ENCODE results near the gene AFF1. TPM values are rescaled to one million over a fixed set of nuclear protein-coding genes. Genes with fewer than 3 reads are reported as not detected.

Gene AFF1
- total RNA-seq, 1 experiment from 2014 or later: 23.9 TPM

- no peak for ATAC-seq
- ChIA-PET POLR2A (no interaction called here), CTCF (no interaction called here)
- no peaks in the 10 kb centered on the region for H3K9me3 ChIP-seq (ENCODE audit: control insufficient read depth, insufficient read depth, low read depth, low read length)
- TF ChIP-seq, protein P1, sequence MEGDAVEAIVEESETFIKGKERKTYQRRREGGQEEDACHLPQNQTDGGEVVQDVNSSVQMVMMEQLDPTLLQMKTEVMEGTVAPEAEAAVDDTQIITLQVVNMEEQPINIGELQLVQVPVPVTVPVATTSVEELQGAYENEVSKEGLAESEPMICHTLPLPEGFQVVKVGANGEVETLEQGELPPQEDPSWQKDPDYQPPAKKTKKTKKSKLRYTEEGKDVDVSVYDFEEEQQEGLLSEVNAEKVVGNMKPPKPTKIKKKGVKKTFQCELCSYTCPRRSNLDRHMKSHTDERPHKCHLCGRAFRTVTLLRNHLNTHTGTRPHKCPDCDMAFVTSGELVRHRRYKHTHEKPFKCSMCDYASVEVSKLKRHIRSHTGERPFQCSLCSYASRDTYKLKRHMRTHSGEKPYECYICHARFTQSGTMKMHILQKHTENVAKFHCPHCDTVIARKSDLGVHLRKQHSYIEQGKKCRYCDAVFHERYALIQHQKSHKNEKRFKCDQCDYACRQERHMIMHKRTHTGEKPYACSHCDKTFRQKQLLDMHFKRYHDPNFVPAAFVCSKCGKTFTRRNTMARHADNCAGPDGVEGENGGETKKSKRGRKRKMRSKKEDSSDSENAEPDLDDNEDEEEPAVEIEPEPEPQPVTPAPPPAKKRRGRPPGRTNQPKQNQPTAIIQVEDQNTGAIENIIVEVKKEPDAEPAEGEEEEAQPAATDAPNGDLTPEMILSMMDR (IDR thresholded peaks at IDR 0.05): no peak
- TF ChIP-seq, protein P2, sequence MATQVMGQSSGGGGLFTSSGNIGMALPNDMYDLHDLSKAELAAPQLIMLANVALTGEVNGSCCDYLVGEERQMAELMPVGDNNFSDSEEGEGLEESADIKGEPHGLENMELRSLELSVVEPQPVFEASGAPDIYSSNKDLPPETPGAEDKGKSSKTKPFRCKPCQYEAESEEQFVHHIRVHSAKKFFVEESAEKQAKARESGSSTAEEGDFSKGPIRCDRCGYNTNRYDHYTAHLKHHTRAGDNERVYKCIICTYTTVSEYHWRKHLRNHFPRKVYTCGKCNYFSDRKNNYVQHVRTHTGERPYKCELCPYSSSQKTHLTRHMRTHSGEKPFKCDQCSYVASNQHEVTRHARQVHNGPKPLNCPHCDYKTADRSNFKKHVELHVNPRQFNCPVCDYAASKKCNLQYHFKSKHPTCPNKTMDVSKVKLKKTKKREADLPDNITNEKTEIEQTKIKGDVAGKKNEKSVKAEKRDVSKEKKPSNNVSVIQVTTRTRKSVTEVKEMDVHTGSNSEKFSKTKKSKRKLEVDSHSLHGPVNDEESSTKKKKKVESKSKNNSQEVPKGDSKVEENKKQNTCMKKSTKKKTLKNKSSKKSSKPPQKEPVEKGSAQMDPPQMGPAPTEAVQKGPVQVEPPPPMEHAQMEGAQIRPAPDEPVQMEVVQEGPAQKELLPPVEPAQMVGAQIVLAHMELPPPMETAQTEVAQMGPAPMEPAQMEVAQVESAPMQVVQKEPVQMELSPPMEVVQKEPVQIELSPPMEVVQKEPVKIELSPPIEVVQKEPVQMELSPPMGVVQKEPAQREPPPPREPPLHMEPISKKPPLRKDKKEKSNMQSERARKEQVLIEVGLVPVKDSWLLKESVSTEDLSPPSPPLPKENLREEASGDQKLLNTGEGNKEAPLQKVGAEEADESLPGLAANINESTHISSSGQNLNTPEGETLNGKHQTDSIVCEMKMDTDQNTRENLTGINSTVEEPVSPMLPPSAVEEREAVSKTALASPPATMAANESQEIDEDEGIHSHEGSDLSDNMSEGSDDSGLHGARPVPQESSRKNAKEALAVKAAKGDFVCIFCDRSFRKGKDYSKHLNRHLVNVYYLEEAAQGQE (IDR thresholded peaks at IDR 0.05; ENCODE audit: insufficient read depth in 1 of 2, low read depth in 2 of 2, low read length in 1 of 2): no peak
- TF ChIP-seq POLR2AphosphoS5 (IDR thresholded peaks at IDR 0.05; ENCODE audit: low read depth, low read length) (no peak), SIN3A (IDR thresholded peaks at IDR 0.05; ENCODE audit: borderline replicate concordance, insufficient read depth, low read depth, low read length) (no peak), TCF7L2 (IDR thresholded peaks at IDR 0.05; ENCODE audit: low read depth, low read length) (no peak)
- H3K27ac ChIP-seq (ENCODE audit: low read length): no peak overlapping the region
- no peaks in the 10 kb centered on the region for H3K27me3 ChIP-seq (ENCODE audit: control insufficient read depth, insufficient read depth, low read length)
- no TSS peak for BruUV-seq (replicated peaks)
- H3K4me3 ChIP-seq (ENCODE audit: low read depth in 2 of 2, low read length in 2 of 2): no peak overlapping the region
- intact Hi-C loops (cut with micrococcal nuclease; ENCODE audit: unreplicated experiment): no loop called here
- peaks cover 18% of the 10 kb centered on the region for H3K4me1 ChIP-seq (ENCODE audit: control insufficient read depth, insufficient read depth, low read length)
- no peaks in the 10 kb centered on the region; the same call in 1 of the 2 replicates for H3K36me3 ChIP-seq (ENCODE audit: control insufficient read depth, insufficient read depth, low read length)
- no peak for DNase-seq (ENCODE audit: low read depth, low spot score)
- in situ Hi-C loops (cut with HindIII; ENCODE audit: low pct_unique_long_range_greater_than_20kb, low sequenced_read_pairs): no loop called here
These were observed 6.2 kb downstream of the AFF1 start for GRCh38 chr4:86940920-86941460.

DNA sequence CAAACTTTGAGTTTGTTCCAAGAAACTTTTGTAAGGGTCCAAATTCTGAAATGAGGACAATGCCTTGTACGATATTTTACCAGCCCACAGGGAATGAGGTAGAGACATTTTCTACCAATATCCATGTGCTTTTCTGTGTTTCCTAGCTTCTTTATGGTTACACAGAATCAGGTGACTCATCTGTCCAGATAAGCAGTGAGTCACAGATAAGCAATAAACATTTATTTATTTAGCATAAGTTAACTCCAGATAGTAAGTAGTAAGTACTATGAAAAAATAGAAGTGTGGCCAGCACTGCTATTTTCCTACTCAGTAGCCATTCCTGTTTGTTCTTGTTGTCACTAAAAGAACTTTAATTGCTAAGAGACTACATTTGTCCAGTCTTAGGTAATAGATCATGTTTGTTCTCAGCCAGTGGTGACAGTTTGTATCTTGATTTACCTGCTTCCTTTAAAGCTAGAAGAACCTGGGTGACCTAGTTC is 7.4 kb downstream of the AFF1 start:
- DNase-seq (ENCODE audit: low read depth, low spot score) (no peak), ATAC-seq (peak; percentile 84)
- ChIA-PET POLR2A (no interaction called here), CTCF (no interaction called here)
- no peaks in the 10 kb centered on the region for H3K36me3 ChIP-seq (ENCODE audit: control insufficient read depth, insufficient read depth, low read length)
- H3K27me3 ChIP-seq (ENCODE audit: control insufficient read depth, insufficient read depth, low read length): no peaks in the 10 kb centered on the region
- 0 out of 2 replicates have a peak overlapping the region, but pooled peaks have one; percentile 17 for H3K27ac ChIP-seq (ENCODE audit: low read length)
- in situ Hi-C loops (cut with HindIII; ENCODE audit: low pct_unique_long_range_greater_than_20kb, low sequenced_read_pairs): no loop called here
- intact Hi-C loops (cut with micrococcal nuclease; ENCODE audit: unreplicated experiment): no loop called here
- H3K9me3 ChIP-seq (ENCODE audit: control insufficient read depth, insufficient read depth, low read depth, low read length): no peaks in the 10 kb centered on the region
- no peak for TF ChIP-seq SIN3A (IDR thresholded peaks at IDR 0.05; ENCODE audit: borderline replicate concordance, insufficient read depth, low read depth, low read length)
- TF ChIP-seq TCF7L2 (IDR thresholded peaks at IDR 0.05; ENCODE audit: low read depth, low read length): no peak
- no peak for TF ChIP-seq POLR2AphosphoS5 (IDR thresholded peaks at IDR 0.05; ENCODE audit: low read depth, low read length)
- TF ChIP-seq, protein P1 (IDR thresholded peaks at IDR 0.05): no peak
- BruUV-seq (replicated peaks): no TSS peak
- H3K4me1 ChIP-seq (ENCODE audit: control insufficient read depth, insufficient read depth, low read length): peaks cover 14% of the 10 kb centered on the region
- H3K4me3 ChIP-seq (ENCODE audit: low read depth in 2 of 2, low read length in 2 of 2): no peak overlapping the region

Data from Panc1 (cell line).